ENCODE data around the gene YY1.

The YY1 gene

DNA sequence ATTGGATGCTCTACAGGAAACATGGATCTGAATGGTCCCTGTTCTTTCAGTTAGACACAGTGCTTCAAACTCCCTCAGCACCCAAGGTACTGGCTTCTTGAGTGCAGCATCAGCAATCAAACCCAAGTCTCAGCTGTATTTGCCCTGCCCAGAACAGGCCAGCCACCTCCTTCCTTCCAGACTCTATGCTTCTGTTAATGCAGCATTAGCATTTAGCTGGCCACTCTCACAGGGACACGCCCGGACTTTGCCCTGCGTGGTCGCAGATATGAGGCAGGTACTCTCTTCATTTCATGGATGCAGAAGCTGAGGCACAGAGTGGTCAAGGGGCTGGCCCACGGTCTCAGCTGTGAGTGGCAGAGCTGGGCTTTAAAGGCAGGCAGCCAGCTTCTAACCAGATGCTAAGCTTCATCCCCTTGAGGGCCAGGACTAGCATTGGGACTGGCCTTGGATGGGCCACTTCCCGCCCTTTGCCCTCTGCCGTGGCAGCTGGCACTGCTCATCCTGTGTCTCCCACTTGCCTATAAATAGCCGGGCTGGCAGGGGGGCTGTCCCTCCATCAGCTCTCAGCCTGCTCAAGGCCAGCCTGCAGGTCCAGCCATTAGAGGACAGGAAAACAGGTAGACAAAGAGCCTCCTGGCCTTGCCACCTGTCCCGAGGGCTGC is 82.7 kb downstream of the YY1 start:
- no peak overlapping the region for H3K4me2 ChIP-seq (ENCODE audit: low read length)
- H4K20me1 ChIP-seq (ENCODE audit: insufficient read depth, low read length) = no peaks in the 10 kb centered on the region
- TF ChIP-seq EZH2 (IDR thresholded peaks at IDR 0.05; ENCODE audit: borderline replicate concordance, low read length) = no peak
- TF ChIP-seq, protein P1, sequence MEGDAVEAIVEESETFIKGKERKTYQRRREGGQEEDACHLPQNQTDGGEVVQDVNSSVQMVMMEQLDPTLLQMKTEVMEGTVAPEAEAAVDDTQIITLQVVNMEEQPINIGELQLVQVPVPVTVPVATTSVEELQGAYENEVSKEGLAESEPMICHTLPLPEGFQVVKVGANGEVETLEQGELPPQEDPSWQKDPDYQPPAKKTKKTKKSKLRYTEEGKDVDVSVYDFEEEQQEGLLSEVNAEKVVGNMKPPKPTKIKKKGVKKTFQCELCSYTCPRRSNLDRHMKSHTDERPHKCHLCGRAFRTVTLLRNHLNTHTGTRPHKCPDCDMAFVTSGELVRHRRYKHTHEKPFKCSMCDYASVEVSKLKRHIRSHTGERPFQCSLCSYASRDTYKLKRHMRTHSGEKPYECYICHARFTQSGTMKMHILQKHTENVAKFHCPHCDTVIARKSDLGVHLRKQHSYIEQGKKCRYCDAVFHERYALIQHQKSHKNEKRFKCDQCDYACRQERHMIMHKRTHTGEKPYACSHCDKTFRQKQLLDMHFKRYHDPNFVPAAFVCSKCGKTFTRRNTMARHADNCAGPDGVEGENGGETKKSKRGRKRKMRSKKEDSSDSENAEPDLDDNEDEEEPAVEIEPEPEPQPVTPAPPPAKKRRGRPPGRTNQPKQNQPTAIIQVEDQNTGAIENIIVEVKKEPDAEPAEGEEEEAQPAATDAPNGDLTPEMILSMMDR (IDR thresholded peaks at IDR 0.05; ENCODE audit: low read length) = no peak
- H3K9me2 ChIP-seq (ENCODE audit: low read depth, low read length) = no peaks in the 10 kb centered on the region
- H3K9ac ChIP-seq (ENCODE audit: low read length) = no peak overlapping the region
- no peaks in the 10 kb centered on the region for H3K36me3 ChIP-seq (ENCODE audit: insufficient read depth, low read length)
- no peaks in the 10 kb centered on the region for H3K79me2 ChIP-seq (ENCODE audit: insufficient read depth, low read length)
- no peaks in the 10 kb centered on the region for H3K9me3 ChIP-seq (ENCODE audit: low read length)
- H3K4me3 ChIP-seq (ENCODE audit: low read depth, low read length, poor library complexity, severe bottlenecking) = no peak overlapping the region
- no peak overlapping the region for H2AFZ ChIP-seq (ENCODE audit: low read length)
- H3K27ac ChIP-seq (ENCODE audit: low read depth, low read length, poor library complexity, severe bottlenecking) = no peak overlapping the region
- no peaks in the 10 kb centered on the region for H3K4me1 ChIP-seq (ENCODE audit: insufficient read depth, low read length, severe bottlenecking)
- H3F3A ChIP-seq (ENCODE audit: insufficient read depth, low read length) = no peaks in the 10 kb centered on the region
- H3K27me3 ChIP-seq (ENCODE audit: insufficient read depth, low read length) = peaks cover 14% of the 10 kb centered on the region; the same call in 1 of the 2 replicates

DNA sequence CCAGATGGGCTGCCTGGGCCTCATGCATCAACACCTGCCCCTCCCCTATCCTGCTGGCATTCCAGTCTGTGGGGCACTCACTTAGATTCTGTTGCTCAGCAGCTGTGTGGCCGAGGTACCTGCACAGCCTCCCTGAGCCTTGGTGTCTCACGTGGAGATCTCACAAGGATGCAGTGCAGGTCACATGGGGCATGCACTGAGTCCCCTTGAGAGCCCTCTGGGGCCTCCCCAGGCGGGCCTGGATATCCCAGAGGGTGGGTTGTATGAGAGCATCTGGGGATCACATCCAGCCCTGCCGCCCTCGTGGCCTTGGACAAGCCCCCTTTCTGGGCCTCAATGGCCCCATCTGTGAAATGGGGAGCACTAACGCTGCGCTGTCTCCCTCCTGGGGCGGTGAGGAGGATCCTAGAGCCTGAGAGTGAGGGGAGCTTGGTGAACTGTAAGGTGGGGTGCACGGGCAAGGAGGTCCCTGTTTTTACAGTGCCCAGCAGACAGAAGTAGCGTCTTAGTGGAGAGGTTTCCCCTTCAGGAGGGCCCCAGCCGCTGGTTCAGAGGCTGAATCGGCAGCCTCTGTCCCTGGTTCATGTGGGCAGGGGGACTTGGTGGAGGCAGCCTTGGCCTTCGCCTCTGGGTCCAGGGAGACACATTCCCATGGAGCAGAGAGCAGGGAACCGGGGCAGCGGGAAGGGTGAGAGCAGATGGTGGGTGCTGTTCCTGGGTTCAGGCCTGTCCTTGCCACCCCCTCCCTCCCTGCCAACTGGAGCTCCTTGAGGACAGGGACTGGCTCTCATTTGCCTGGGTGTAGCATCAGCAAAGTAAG is 83.4 kb downstream of the YY1 start:
- Histone ChIP-seq H3K9ac (ENCODE audit: low read length) (no peak overlapping the region), H2AFZ (ENCODE audit: low read length) (no peak overlapping the region), H3F3A (ENCODE audit: insufficient read depth, low read length) (no peaks in the 10 kb centered on the region), H4K20me1 (ENCODE audit: insufficient read depth, low read length) (no peaks in the 10 kb centered on the region), H3K79me2 (ENCODE audit: insufficient read depth, low read length) (no peaks in the 10 kb centered on the region), H3K27me3 (ENCODE audit: insufficient read depth, low read length) (peaks cover 14% of the 10 kb centered on the region; the same call in 1 of the 2 replicates), H3K9me3 (ENCODE audit: low read length) (no peaks in the 10 kb centered on the region), H3K36me3 (ENCODE audit: insufficient read depth, low read length) (no peaks in the 10 kb centered on the region), H3K4me3 (ENCODE audit: low read depth, low read length, poor library complexity, severe bottlenecking) (no peak overlapping the region), H3K4me1 (ENCODE audit: insufficient read depth, low read length, severe bottlenecking) (no peaks in the 10 kb centered on the region), H3K9me2 (ENCODE audit: low read depth, low read length) (no peaks in the 10 kb centered on the region), H3K4me2 (ENCODE audit: low read length) (no peak overlapping the region), H3K27ac (ENCODE audit: low read depth, low read length, poor library complexity, severe bottlenecking) (no peak overlapping the region)
- TF ChIP-seq EZH2 (IDR thresholded peaks at IDR 0.05; ENCODE audit: borderline replicate concordance, low read length) = no peak
- TF ChIP-seq, protein P1 (IDR thresholded peaks at IDR 0.05; ENCODE audit: low read length) = no peak

DNA sequence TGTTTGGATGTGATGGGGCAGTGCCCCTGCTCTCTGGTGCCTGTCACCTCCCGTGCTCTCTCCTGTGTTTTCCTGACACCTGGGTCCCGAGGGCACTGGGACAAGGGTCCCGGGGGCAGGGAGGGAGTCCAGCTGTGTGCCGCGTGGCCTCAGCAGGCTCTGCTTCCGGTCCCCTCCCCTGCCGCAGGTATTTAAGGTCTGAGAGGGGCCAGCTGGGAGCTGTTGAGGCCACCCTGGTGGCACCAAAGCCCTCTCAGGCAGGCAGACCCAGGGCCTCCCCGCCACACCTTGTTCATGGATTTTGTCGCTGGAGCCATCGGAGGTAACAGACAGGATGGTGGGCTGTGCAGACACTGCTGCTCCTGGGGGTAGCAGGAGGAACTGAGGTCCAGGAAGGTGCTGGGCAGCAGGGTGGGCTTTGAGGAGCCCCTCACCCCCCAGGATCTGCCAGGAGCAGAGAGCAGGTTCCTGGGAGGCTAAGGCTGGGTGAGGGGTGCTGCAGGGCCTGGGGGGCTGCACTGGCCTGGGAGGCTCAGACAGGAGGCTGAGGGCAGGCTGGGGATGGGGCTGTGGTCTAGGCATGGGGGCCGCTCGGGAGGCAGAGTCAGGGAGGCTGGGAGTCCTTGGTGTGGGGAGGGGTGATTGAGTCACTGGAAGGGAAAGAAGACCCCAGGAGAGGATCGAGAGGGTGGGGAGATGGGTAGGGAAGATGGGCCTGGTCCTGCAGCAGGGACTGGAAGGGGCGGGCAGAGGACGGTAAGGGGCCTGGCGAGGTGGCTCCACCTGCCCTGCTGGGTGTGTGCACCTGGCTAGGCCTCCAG is 84.4 kb downstream of the YY1 start, which contains the start of gene SLC25A47:
Gene SLC25A47 (plus strand): TSS at position 219 of the 821 bp plus-strand sequence. CDS start 76 bp downstream, at position 295.
- TF ChIP-seq EZH2 (IDR thresholded peaks at IDR 0.05; ENCODE audit: borderline replicate concordance, low read length) = no peak
- TF ChIP-seq, protein P1 (IDR thresholded peaks at IDR 0.05; ENCODE audit: low read length) = no peak
- H3K4me3 ChIP-seq (ENCODE audit: low read depth, low read length, poor library complexity, severe bottlenecking) = no peak within 1 kb of the TSS
- no peaks in the 10 kb centered on the region for H3K9me2 ChIP-seq (ENCODE audit: low read depth, low read length)
- no peaks in the 10 kb centered on the region for H4K20me1 ChIP-seq (ENCODE audit: insufficient read depth, low read length)
- H3K36me3 ChIP-seq (ENCODE audit: insufficient read depth, low read length) = no peaks in the 10 kb centered on the region
- peaks cover 14% of the 10 kb centered on the region; the same call in 1 of the 2 replicates for H3K27me3 ChIP-seq (ENCODE audit: insufficient read depth, low read length)
- no peaks in the 10 kb centered on the region for H3K4me1 ChIP-seq (ENCODE audit: insufficient read depth, low read length, severe bottlenecking)
- H3K9me3 ChIP-seq (ENCODE audit: low read length) = no peaks in the 10 kb centered on the region
- H3K79me2 ChIP-seq (ENCODE audit: insufficient read depth, low read length) = no peaks in the 10 kb centered on the region
- H3K27ac ChIP-seq (ENCODE audit: low read depth, low read length, poor library complexity, severe bottlenecking) = no peak within 1 kb of the TSS
- H3K4me2 ChIP-seq (ENCODE audit: low read length) = no peak within 1 kb of the TSS
- no peaks in the 10 kb centered on the region for H3F3A ChIP-seq (ENCODE audit: insufficient read depth, low read length)
- no peak within 1 kb of the TSS for H2AFZ ChIP-seq (ENCODE audit: low read length)
- no peak within 1 kb of the TSS for H3K9ac ChIP-seq (ENCODE audit: low read length)
